HCT116 (cell line): Measurements from ENCODE around the gene UGT1A3. TPM values are rescaled to one million over a fixed set of nuclear protein-coding genes. Genes with fewer than 3 reads are reported as not detected.

Experiments used
- ATAC-seq: fragments of 200-7000 bp; cut with Tn5 transposase; 2 replicates; pipeline ENCODE4 v1.9.1; 2020; ENCODE audit warnings: mild to moderate bottlenecking, moderate library complexity
- BruUV-seq: library from RNA; stranded (reverse); fragments of 400-500 nt; replicated peaks from 2 replicates; lab custom pipeline; 2021; lab: Mats Ljungman, UMichigan
- CTCF ChIA-PET: fragments of 300-600 bp; sonication (Branson Sonifier 250); formaldehyde crosslinking; loops from one replicate; lab custom pipeline; 2021; ENCODE audit warnings: antibody characterized with exemption; lab: Charles Lee
- POLR2A ChIA-PET: fragments of 300-600, 350-600 bp; sonication (Branson Sonifier 250); formaldehyde crosslinking; loops from one replicate; lab custom pipeline; 2021; ENCODE audit warnings: antibody characterized with exemption; lab: Charles Lee
- RAD21 ChIA-PET, 2 experiments: fragments of 300-600 bp; sonication (Branson Sonifier 250); formaldehyde crosslinking; loops; one replicate each; lab custom pipeline; 2023; ENCODE audit warnings: low total read pairs in 2 of 2; ENCODE audit not compliant: uncharacterized antibody in 2 of 2, unreplicated experiment in 2 of 2, low non-redundant PET in 1 of 2; lab: Charles Lee
- DNase-seq: peaks from one replicate; pipeline ENCODE4 v3.0.0-alpha.2; 2010; ENCODE audit warnings: low read depth, low spot score
- H2AFZ ChIP-seq: fragments of 200-600 bp; shearing (Covaris generic), sonication (generic); 2 replicates; pipeline ENCODE4 v1.6.1; 2017; ENCODE audit warnings: low read depth, mixed run types, mixed read lengths, antibody characterized with exemption, low read length; ENCODE audit not compliant: poor library complexity, severe bottlenecking
- H3K27ac ChIP-seq: 2 replicates; pipeline ENCODE4 v1.5.1; 2012; ENCODE audit warnings: low read depth, low read length
- H3K27me3 ChIP-seq: fragments of 200-600 bp; sonication (generic); 2 replicates; pipeline ENCODE4 v1.6.1; 2016; ENCODE audit warnings: mixed run types, low read length, mixed read lengths; ENCODE audit not compliant: insufficient read depth
- H3K36me3 ChIP-seq, 2 experiments: fragments of 200-500 bp in 1 of 2; fragments of 200-600 bp in 1 of 2; sonication (Bioruptor generic) in 1 of 2; sonication (generic) in 1 of 2; 2 replicates each; pipeline versions ENCODE4 v1.5.1 to v1.6.1; 2014 to 2016; ENCODE audit warnings: low read length in 2 of 2, inconsistent platforms in 1 of 2, mixed read lengths in 1 of 2, mixed run types in 1 of 2; ENCODE audit not compliant: insufficient read depth in 2 of 2, control insufficient read depth in 1 of 2
- H3K4me1 ChIP-seq, 2 experiments: fragments of 200-600 bp in 1 of 2; sonication (generic) in 1 of 2; 2 replicates each; pipeline versions ENCODE4 v1.5.1 to v1.6.1; 2012 to 2017; ENCODE audit warnings: low read length in 2 of 2, inconsistent platforms in 1 of 2, mild to moderate bottlenecking in 1 of 2, mixed read lengths in 1 of 2, mixed run types in 1 of 2, moderate library complexity in 1 of 2; ENCODE audit not compliant: insufficient read depth in 2 of 2, control insufficient read depth in 1 of 2
- H3K4me2 ChIP-seq: fragments of 200-600 bp; sonication (generic); 2 replicates; pipeline ENCODE4 v1.6.1; 2017; ENCODE audit warnings: mixed run types, low read length, mixed read lengths
- H3K4me3 ChIP-seq, 2 experiments: fragments of 200-600 bp in 1 of 2; sonication (generic) in 1 of 2; replicated peaks in 1 of 2; 2 replicates each; pipeline ENCODE4 v1.5.1; 2011 to 2016; ENCODE audit warnings: low read length in 2 of 2, control low read depth in 1 of 2, low read depth in 1 of 2, mild to moderate bottlenecking in 1 of 2, mixed read lengths in 1 of 2, mixed run types in 1 of 2
- H3K79me2 ChIP-seq: fragments of 200-600 bp; sonication (generic); 2 replicates; pipeline ENCODE4 v1.6.1; 2017; ENCODE audit warnings: mild to moderate bottlenecking, mixed run types, low read length, moderate library complexity, mixed read lengths; ENCODE audit not compliant: insufficient read depth
- H3K9ac ChIP-seq: fragments of 200-600 bp; sonication (generic); 2 replicates; pipeline ENCODE4 v1.6.1; 2016; ENCODE audit warnings: low read length, mixed read lengths
- H3K9me2 ChIP-seq: fragments of 200-600 bp; sonication (generic), shearing (Covaris generic); 2 replicates; pipeline ENCODE4 v1.6.1; 2017; ENCODE audit warnings: mixed run types, mild to moderate bottlenecking, moderate library complexity; ENCODE audit not compliant: insufficient read depth
- H3K9me3 ChIP-seq, 2 experiments: fragments of 200-500 bp in 1 of 2; fragments of 200-600 bp in 1 of 2; sonication (Bioruptor generic) in 1 of 2; sonication (generic) in 1 of 2; 2 replicates each; pipeline ENCODE4 v1.6.1; 2014 to 2017; ENCODE audit warnings: low read length in 2 of 2, mixed read lengths in 2 of 2, inconsistent platforms in 1 of 2, low read depth in 1 of 2, mild to moderate bottlenecking in 1 of 2, mixed run types in 1 of 2, moderate library complexity in 1 of 2; ENCODE audit not compliant: control insufficient read depth in 1 of 2, insufficient read depth in 1 of 2
- H4K20me1 ChIP-seq: fragments of 200-600 bp; sonication (generic), shearing (Covaris generic); 2 replicates; pipeline ENCODE4 v1.6.1; 2017; ENCODE audit warnings: mixed run types, mild to moderate bottlenecking, moderate library complexity; ENCODE audit not compliant: insufficient read depth
- CBX3 ChIP-seq: IDR thresholded peaks from 2 replicates; pipeline ENCODE4 v1.6.1; 2012; ENCODE audit warnings: low read depth
- CEBPB ChIP-seq: IDR thresholded peaks from 2 replicates; pipeline ENCODE4 v1.6.1; 2012; ENCODE audit warnings: low read depth
- EGR1 ChIP-seq: IDR thresholded peaks from 2 replicates; pipeline ENCODE4 v1.6.1; 2012; ENCODE audit warnings: low read depth
- EZH2 ChIP-seq: fragments of 200-600 bp; sonication (generic); IDR thresholded peaks from 2 replicates; pipeline ENCODE4 v1.6.1; 2017; ENCODE audit warnings: antibody characterized with exemption, mixed run types
- EZH2phosphoT487 ChIP-seq: fragments of 200-600 bp; IDR thresholded peaks from 2 replicates; pipeline ENCODE4 v1.6.1; 2018; ENCODE audit warnings: antibody characterized with exemption, borderline replicate concordance
- POLR2A ChIP-seq: IDR thresholded peaks from 2 replicates; pipeline ENCODE4 v1.7.0; 2011; ENCODE audit warnings: borderline replicate concordance; ENCODE audit not compliant: insufficient read depth, insufficient read length; ENCODE audit errors: extremely low read depth
- YY1 ChIP-seq: IDR thresholded peaks from 2 replicates; pipeline ENCODE4 v1.6.1; 2011; ENCODE audit warnings: low read length, low read depth, moderate library complexity, mild to moderate bottlenecking; ENCODE audit not compliant: insufficient replicate concordance; ENCODE audit errors: extremely low read depth
- intact Hi-C: fragments of 100-400 bp; cut with micrococcal nuclease; formaldehyde crosslinking; loops from 2 replicates; pipeline ENCODE4 v1.10.0; 2022
- total RNA-seq: library from RNA; stranded (reverse); gene quantifications from one replicate; pipeline ENCODE4 v1.2.1, GENCODE V29; 2021; ENCODE audit not compliant: unreplicated experiment
- TF ChIP-seq, protein P1 (sequence below): IDR thresholded peaks from 2 replicates; pipeline ENCODE4 v1.6.1; 2012; ENCODE audit warnings: low read depth
- TF ChIP-seq, protein P2 (sequence below): IDR thresholded peaks from 2 replicates; pipeline ENCODE4 v1.6.1; 2011; ENCODE audit warnings: mild to moderate bottlenecking, low read length, moderate library complexity; ENCODE audit not compliant: insufficient replicate concordance; ENCODE audit errors: extremely low read depth

The UGT1A3 gene
- total RNA-seq, 1 experiment from 2014 or later, result not detected

DNA sequence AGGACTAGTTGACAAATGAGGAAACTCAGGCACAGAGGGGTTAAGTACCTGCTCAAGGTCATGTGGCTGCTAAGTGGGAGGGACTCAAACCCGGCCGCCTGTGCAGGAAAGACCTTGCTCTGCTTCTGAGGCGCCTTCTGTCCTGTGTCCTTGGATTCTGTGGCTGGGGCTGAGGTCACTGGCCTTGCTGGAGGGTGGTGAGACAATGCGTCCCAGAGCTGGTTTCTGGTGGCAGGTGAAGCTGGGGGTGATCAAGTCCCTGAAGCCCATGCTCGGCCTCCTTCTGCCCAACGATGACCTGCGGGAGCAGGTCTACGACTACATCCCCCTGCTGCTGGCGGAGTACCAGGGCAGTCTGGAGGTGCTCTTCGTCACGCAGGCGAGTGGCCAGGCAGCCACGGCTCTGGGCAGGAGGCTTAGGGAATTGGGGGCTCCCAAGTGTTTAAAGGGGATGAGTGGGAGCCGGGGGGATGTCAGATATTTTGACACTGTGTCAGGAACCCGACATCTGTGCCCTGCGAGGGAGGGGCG lies 65.4 kb downstream of the UGT1A3 start:
- BruUV-seq, result no TSS peak
- CTCF ChIA-PET, result no interaction called here
- no peaks in the 10 kb centered on the region for H3K9me3 ChIP-seq
- POLR2A ChIA-PET, result no interaction called here
- H3K4me3 ChIP-seq, result no peak overlapping the region
- no peaks in the 10 kb centered on the region for H4K20me1 ChIP-seq
- DNase-seq, result no peak
- no peaks in the 10 kb centered on the region for H3K79me2 ChIP-seq
- H3K27ac ChIP-seq, result no peak overlapping the region
- TF ChIP-seq YY1 (no peak), EGR1 (no peak), EZH2 (no peak), EZH2phosphoT487 (no peak), POLR2A (no peak), CEBPB (no peak), CBX3 (no peak)
- TF ChIP-seq, protein P1, sequence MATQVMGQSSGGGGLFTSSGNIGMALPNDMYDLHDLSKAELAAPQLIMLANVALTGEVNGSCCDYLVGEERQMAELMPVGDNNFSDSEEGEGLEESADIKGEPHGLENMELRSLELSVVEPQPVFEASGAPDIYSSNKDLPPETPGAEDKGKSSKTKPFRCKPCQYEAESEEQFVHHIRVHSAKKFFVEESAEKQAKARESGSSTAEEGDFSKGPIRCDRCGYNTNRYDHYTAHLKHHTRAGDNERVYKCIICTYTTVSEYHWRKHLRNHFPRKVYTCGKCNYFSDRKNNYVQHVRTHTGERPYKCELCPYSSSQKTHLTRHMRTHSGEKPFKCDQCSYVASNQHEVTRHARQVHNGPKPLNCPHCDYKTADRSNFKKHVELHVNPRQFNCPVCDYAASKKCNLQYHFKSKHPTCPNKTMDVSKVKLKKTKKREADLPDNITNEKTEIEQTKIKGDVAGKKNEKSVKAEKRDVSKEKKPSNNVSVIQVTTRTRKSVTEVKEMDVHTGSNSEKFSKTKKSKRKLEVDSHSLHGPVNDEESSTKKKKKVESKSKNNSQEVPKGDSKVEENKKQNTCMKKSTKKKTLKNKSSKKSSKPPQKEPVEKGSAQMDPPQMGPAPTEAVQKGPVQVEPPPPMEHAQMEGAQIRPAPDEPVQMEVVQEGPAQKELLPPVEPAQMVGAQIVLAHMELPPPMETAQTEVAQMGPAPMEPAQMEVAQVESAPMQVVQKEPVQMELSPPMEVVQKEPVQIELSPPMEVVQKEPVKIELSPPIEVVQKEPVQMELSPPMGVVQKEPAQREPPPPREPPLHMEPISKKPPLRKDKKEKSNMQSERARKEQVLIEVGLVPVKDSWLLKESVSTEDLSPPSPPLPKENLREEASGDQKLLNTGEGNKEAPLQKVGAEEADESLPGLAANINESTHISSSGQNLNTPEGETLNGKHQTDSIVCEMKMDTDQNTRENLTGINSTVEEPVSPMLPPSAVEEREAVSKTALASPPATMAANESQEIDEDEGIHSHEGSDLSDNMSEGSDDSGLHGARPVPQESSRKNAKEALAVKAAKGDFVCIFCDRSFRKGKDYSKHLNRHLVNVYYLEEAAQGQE, result no peak
- TF ChIP-seq, protein P2, sequence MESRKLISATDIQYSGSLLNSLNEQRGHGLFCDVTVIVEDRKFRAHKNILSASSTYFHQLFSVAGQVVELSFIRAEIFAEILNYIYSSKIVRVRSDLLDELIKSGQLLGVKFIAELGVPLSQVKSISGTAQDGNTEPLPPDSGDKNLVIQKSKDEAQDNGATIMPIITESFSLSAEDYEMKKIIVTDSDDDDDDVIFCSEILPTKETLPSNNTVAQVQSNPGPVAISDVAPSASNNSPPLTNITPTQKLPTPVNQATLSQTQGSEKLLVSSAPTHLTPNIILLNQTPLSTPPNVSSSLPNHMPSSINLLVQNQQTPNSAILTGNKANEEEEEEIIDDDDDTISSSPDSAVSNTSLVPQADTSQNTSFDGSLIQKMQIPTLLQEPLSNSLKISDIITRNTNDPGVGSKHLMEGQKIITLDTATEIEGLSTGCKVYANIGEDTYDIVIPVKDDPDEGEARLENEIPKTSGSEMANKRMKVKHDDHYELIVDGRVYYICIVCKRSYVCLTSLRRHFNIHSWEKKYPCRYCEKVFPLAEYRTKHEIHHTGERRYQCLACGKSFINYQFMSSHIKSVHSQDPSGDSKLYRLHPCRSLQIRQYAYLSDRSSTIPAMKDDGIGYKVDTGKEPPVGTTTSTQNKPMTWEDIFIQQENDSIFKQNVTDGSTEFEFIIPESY, result no peak
- H3K4me1 ChIP-seq, result no peaks in the 10 kb centered on the region
- RAD21 ChIA-PET, result no interaction called here
- H3K27me3 ChIP-seq, result no peaks in the 10 kb centered on the region
- H3K9me2 ChIP-seq, result no peaks in the 10 kb centered on the region
- H3K36me3 ChIP-seq, result no peaks in the 10 kb centered on the region
- intact Hi-C loops, result no loop called here
- no peak overlapping the region for H3K4me2 ChIP-seq
- H3K9ac ChIP-seq, result no peak overlapping the region
- H2AFZ ChIP-seq, result no peak overlapping the region
- ATAC-seq, result no peak
